ENCODE data around the gene KCNN3. TPM values are rescaled to one million over a fixed set of nuclear protein-coding genes. Genes with fewer than 3 reads are reported as not detected.
"Not testable (repeated sequence)": the region's sequence is repeated elsewhere in the genome, so short reads cannot be mapped to it uniquely, and the experiment has no call there.

KCNN3 gene
- total RNA-seq, 2 donors from 2014 or later: 0.12 to 0.29 TPM

- H3K27me3 Mint-ChIP-seq; H3K36me3 Mint-ChIP-seq (ENCODE audit: low read depth); H3K4me1 Mint-ChIP-seq; H3K27ac Mint-ChIP-seq; H3K4me3 Mint-ChIP-seq; DNase-seq; H3K9me3 ChIP-seq (ENCODE audit: control insufficient read depth, low read length, poor library complexity, severe bottlenecking); ATAC-seq: not testable (repeated sequence)
These were observed 192.2 kb downstream of the KCNN3 start for GRCh38 chr1:154677844-154678243.

- H3K4me3 Mint-ChIP-seq; H3K27ac Mint-ChIP-seq; H3K4me1 Mint-ChIP-seq; H3K9me3 ChIP-seq (ENCODE audit: control insufficient read depth, low read length, poor library complexity, severe bottlenecking); H3K36me3 Mint-ChIP-seq (ENCODE audit: low read depth); H3K27me3 Mint-ChIP-seq; ATAC-seq; DNase-seq: not testable (repeated sequence)
These were observed 193.2 kb downstream of the KCNN3 start for GRCh38 chr1:154676847-154677246.

GRCh38 chr1:154674456-154674855, 195.6 kb downstream of the KCNN3 start:
- H3K27ac Mint-ChIP-seq; H3K36me3 Mint-ChIP-seq (ENCODE audit: low read depth); H3K27me3 Mint-ChIP-seq; H3K9me3 ChIP-seq (ENCODE audit: control insufficient read depth, low read length, poor library complexity, severe bottlenecking); H3K4me1 Mint-ChIP-seq; H3K4me3 Mint-ChIP-seq; ATAC-seq; DNase-seq: not testable (repeated sequence)

GRCh38 chr1:154672245-154672644, 197.8 kb downstream of the KCNN3 start:
- H3K4me3 Mint-ChIP-seq; H3K4me1 Mint-ChIP-seq; H3K36me3 Mint-ChIP-seq (ENCODE audit: low read depth); H3K9me3 ChIP-seq (ENCODE audit: control insufficient read depth, low read length, poor library complexity, severe bottlenecking); H3K27me3 Mint-ChIP-seq; DNase-seq; ATAC-seq; H3K27ac Mint-ChIP-seq: not testable (repeated sequence)

GRCh38 chr1:154671412-154671811, 198.7 kb downstream of the KCNN3 start:
- not testable (repeated sequence) for H3K27me3 Mint-ChIP-seq; H3K9me3 ChIP-seq (ENCODE audit: control insufficient read depth, low read length, poor library complexity, severe bottlenecking); H3K4me1 Mint-ChIP-seq; DNase-seq; ATAC-seq; H3K27ac Mint-ChIP-seq; H3K36me3 Mint-ChIP-seq (ENCODE audit: low read depth); H3K4me3 Mint-ChIP-seq

- not testable (repeated sequence) for H3K36me3 Mint-ChIP-seq (ENCODE audit: low read depth); ATAC-seq; H3K27me3 Mint-ChIP-seq; H3K9me3 ChIP-seq (ENCODE audit: control insufficient read depth, low read length, poor library complexity, severe bottlenecking); DNase-seq; H3K27ac Mint-ChIP-seq; H3K4me3 Mint-ChIP-seq; H3K4me1 Mint-ChIP-seq
These were observed 199.5 kb downstream of the KCNN3 start for GRCh38 chr1:154670310-154671270.

GRCh38 chr1:154669464-154670282, 200.4 kb downstream of the KCNN3 start:
- H3K4me3 Mint-ChIP-seq: no peak overlapping the region
- H3K4me1 Mint-ChIP-seq: no peaks in the 10 kb centered on the region
- DNase-seq: peak; percentile 18 to 52 (median 35)
- H3K27ac Mint-ChIP-seq: no peak overlapping the region
- peaks cover 8% of the 10 kb centered on the region for H3K27me3 Mint-ChIP-seq
- no peaks in the 10 kb centered on the region for H3K9me3 ChIP-seq (ENCODE audit: control insufficient read depth, low read length, poor library complexity, severe bottlenecking)
- H3K36me3 Mint-ChIP-seq (ENCODE audit: low read depth): no peaks in the 10 kb centered on the region
- ATAC-seq: peak; percentile 99

- no peak overlapping the region for H3K4me3 Mint-ChIP-seq
- no peaks in the 10 kb centered on the region for H3K36me3 Mint-ChIP-seq (ENCODE audit: low read depth)
- ATAC-seq (no peak), DNase-seq (no peak)
- H3K27ac Mint-ChIP-seq: no peak overlapping the region
- H3K27me3 Mint-ChIP-seq: peaks cover 13% of the 10 kb centered on the region
- H3K9me3 ChIP-seq (ENCODE audit: control insufficient read depth, low read length, poor library complexity, severe bottlenecking): no peaks in the 10 kb centered on the region
- H3K4me1 Mint-ChIP-seq: no peaks in the 10 kb centered on the region
These were observed 203.9 kb downstream of the KCNN3 start for GRCh38 chr1:154666051-154666790.

- Mint-ChIP-seq H3K27me3 (peaks cover 26% of the 10 kb centered on the region), H3K4me3 (no peak overlapping the region), H3K27ac (no peak overlapping the region), H3K36me3 (ENCODE audit: low read depth) (peaks cover 5% of the 10 kb centered on the region), H3K4me1 (no peaks in the 10 kb centered on the region)
- DNase-seq (no peak), ATAC-seq (no peak)
- no peaks in the 10 kb centered on the region for H3K9me3 ChIP-seq (ENCODE audit: control insufficient read depth, low read length, poor library complexity, severe bottlenecking)
These were observed 205.6 kb downstream of the KCNN3 start for GRCh38 chr1:154664331-154665002.

GRCh38 chr1:154663471-154664060, 206.5 kb downstream of the KCNN3 start:
- no peak overlapping the region for H3K27ac Mint-ChIP-seq
- no peaks in the 10 kb centered on the region for H3K9me3 ChIP-seq (ENCODE audit: control insufficient read depth, low read length, poor library complexity, severe bottlenecking)
- ATAC-seq: no peak
- no peak for DNase-seq
- H3K4me1 Mint-ChIP-seq: no peaks in the 10 kb centered on the region
- H3K36me3 Mint-ChIP-seq (ENCODE audit: low read depth): peaks cover 5% of the 10 kb centered on the region
- H3K27me3 Mint-ChIP-seq: peaks cover 34% of the 10 kb centered on the region
- H3K4me3 Mint-ChIP-seq: no peak overlapping the region

- peaks cover 8% of the 10 kb centered on the region for H3K36me3 Mint-ChIP-seq (ENCODE audit: low read depth)
- ATAC-seq (no peak), DNase-seq (no peak)
- no peak overlapping the region for H3K4me3 Mint-ChIP-seq
- H3K4me1 Mint-ChIP-seq: no peaks in the 10 kb centered on the region
- no peak overlapping the region for H3K27ac Mint-ChIP-seq
- H3K27me3 Mint-ChIP-seq: peaks cover 42% of the 10 kb centered on the region
- H3K9me3 ChIP-seq (ENCODE audit: control insufficient read depth, low read length, poor library complexity, severe bottlenecking): no peaks in the 10 kb centered on the region
These were observed 209.0 kb downstream of the KCNN3 start for GRCh38 chr1:154661110-154661509.

- Mint-ChIP-seq H3K36me3 (ENCODE audit: low read depth) (peaks cover 8% of the 10 kb centered on the region), H3K27me3 (peaks cover 42% of the 10 kb centered on the region), H3K4me1 (no peaks in the 10 kb centered on the region), H3K27ac (no peak overlapping the region), H3K4me3 (no peak overlapping the region)
- DNase-seq: no peak
- H3K9me3 ChIP-seq (ENCODE audit: control insufficient read depth, low read length, poor library complexity, severe bottlenecking): no peaks in the 10 kb centered on the region
- ATAC-seq: no peak
These were observed 210.1 kb downstream of the KCNN3 start for GRCh38 chr1:154659823-154660592.

Data from T-helper 17 cell (primary cell).